Measurements from ENCODE around the gene SETD5.

The SETD5 gene

DNA sequence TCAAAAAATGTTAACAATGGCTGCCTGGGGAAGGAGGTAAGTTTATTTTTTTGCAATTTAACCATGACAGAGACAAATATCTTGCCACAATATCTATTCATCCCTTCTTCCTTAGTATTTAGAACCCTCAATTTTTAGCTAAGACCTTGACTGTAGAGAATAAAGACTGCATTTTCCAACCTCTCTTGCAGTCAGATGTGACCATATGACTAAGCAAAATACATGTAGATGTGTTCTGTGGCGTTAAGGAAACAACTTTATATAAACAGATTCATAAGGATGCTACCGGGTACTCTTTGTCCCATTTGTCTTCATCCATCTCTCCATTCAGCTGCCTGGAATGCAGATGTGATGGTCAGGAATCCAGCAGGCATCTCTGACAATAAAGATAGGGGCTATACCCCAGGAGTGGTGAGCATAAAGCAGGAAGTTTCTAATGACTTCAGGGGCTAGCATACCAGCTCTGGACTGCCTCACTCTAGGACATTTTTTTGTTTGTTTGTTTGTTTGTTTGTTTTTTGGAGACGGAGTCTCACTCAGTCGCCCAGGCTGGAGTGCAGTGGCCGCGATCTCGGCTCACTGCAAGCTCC is 115.1 kb downstream of the SETD5 start:
- FAIRE-seq (no peak), DNase-seq (ENCODE audit: low spot score) (no peak)

DNA sequence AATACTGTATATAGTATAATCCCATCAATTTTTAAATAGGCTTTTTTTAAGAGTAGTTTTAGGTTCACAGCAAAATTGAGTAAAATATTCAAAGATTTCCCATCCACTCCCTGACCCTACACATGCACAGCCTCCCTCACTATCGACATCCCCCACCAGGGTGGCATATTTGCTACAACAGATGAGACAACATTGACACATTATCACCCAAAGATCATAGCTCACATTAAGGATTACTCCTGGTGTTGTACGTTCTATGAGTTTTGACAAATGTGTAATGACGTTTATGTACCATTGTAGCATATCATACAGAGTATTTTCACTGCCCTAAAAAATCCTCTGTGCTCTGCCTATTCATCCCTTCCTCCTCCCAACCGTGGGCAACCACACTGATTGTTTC is 116.9 kb downstream of the SETD5 start:
- FAIRE-seq: no peak
- DNase-seq (ENCODE audit: low spot score): no peak

DNA sequence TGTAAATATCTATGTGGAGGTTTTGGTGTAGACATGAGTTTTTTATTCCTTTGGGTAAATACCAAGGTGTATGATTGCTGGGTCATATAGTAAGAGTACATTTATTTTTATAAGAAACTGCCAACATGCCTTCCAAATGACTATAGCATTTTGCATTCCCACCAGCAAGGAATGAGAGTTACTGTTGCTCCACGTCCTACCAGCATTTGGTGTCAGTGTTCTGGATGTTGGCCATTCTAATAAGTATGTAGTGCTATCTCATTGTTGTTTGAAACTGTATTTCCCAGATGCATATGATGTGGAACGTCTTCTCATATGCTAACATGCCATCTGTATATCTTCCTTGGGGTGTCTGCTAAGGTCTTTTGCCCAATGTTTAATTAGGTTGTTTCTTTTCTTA is 117.5 kb downstream of the SETD5 start:
- FAIRE-seq (no peak), DNase-seq (ENCODE audit: low spot score) (no peak)

DNA sequence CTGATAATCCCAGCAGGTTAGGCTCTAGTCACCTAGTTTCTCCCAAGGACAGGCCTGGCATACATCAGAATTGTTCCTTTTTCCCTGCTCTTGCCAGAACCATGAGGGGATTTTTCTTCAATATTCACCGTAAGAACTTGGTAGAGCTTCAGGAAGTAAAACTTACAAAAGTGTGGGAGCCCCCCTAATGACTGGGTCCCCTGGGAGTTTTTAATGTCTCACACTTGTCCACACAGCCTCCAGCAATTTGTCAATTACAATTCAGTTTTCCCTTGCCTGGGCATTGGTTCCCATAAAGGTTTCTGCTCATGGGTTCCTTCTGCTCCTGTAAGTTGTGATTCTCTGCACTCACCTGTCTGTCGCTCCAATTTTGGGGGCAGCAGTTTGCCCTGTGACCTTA is 127.7 kb downstream of the SETD5 start:
- DNase-seq (ENCODE audit: low spot score): no peak
- FAIRE-seq: no peak
